Loucy (cell line): ENCODE data around the gene ACTL8.

Experiments used
- CTCF ChIP-seq: fragments of 200-600 bp; sonication (generic); conservative IDR thresholded peaks from 2 replicates; pipeline ENCODE4 v1.5.1; 2014; ENCODE audit warnings: mild to moderate bottlenecking, antibody characterized with exemption, low read length
- EZH2phosphoT487 ChIP-seq: fragments of 200-600 bp; IDR thresholded peaks from 2 replicates; pipeline ENCODE4 v1.6.1; 2018; ENCODE audit warnings: antibody characterized with exemption, mild to moderate bottlenecking, moderate library complexity, borderline replicate concordance

- no peak for TF ChIP-seq CTCF
- TF ChIP-seq EZH2phosphoT487 = no peak
Observed at GRCh38 chr1:17763417-17763816, 8.3 kb downstream of the ACTL8 start.
